Endothelial cell of umbilical vein (primary cell): ENCODE results near the gene PRKAR2B. TPM values are rescaled to one million over a fixed set of nuclear protein-coding genes. Genes with fewer than 3 reads are reported as not detected.

ENCODE experiments used
- BruUV-seq: library from RNA; stranded (reverse); fragments of 400-500 nt; replicated peaks from 2 replicates; lab custom pipeline; 2021; lab: Mats Ljungman, UMichigan
- CTCF ChIA-PET: fragments of 300-600, 350-600 bp; sonication (Branson Sonifier 250); formaldehyde crosslinking; loops from one replicate; lab custom pipeline; 2021; ENCODE audit warnings: antibody characterized with exemption, inconsistent platforms; lab: Charles Lee
- POLR2A ChIA-PET: fragments of 300-600, 350-600 bp; sonication (Branson Sonifier 250); formaldehyde crosslinking; loops from one replicate; lab custom pipeline; 2021; ENCODE audit warnings: antibody characterized with exemption, inconsistent platforms; lab: Charles Lee
- DNase-seq: peaks from one replicate; pipeline ENCODE4 v3.0.0-alpha.2; 2011; ENCODE audit warnings: low read depth, low spot score
- FAIRE-seq: peaks from 2 replicates; lab custom pipeline; 2011; peaks lifted over from hg19 to GRCh38; lab: Jason Lieb, UNC
- H2AFZ ChIP-seq: 2 replicates; pipeline ENCODE4 v1.6.0; 2012; ENCODE audit warnings: low read depth, low read length, control low read depth, inconsistent platforms
- H3K27ac ChIP-seq: 2 replicates; pipeline ENCODE4 v1.5.1; 2011; ENCODE audit warnings: low read depth, mild to moderate bottlenecking, control low read depth, low read length, moderate library complexity; ENCODE audit not compliant: insufficient read depth
- H3K27me3 ChIP-seq, 2 experiments: 2 replicates each; pipeline versions ENCODE4 v1.6.0 to v1.6.1; 2011; ENCODE audit warnings: low read length in 2 of 2, mixed read lengths in 1 of 2; ENCODE audit not compliant: control insufficient read depth in 2 of 2, insufficient read depth in 2 of 2
- H3K36me3 ChIP-seq, 2 experiments: 2 replicates in 1 of 2; 3 replicates in 1 of 2; pipeline ENCODE4 v1.5.1; 2011; ENCODE audit warnings: low read length in 2 of 2, mild to moderate bottlenecking in 1 of 2, moderate library complexity in 1 of 2; ENCODE audit not compliant: control insufficient read depth in 2 of 2, insufficient read depth in 2 of 2; ENCODE audit errors: extremely low read depth in 1 of 2
- H3K4me1 ChIP-seq: 3 replicates; pipeline ENCODE4 v1.5.1; 2011; ENCODE audit warnings: mild to moderate bottlenecking, low read length; ENCODE audit not compliant: control insufficient read depth, insufficient read depth; ENCODE audit errors: extremely low read depth
- H3K4me2 ChIP-seq: 2 replicates; pipeline ENCODE4 v1.6.1; 2011; ENCODE audit warnings: low read length, control low read depth, mixed read lengths; ENCODE audit not compliant: insufficient read depth
- H3K4me3 ChIP-seq, 3 experiments: fragments of 200-600 bp in 1 of 3; sonication (generic), shearing (Covaris generic) in 1 of 3; replicated peaks in 1 of 3; 2 replicates each; pipeline ENCODE4 v1.5.1; 2011 to 2016; ENCODE audit warnings: control low read depth in 3 of 3, low read length in 3 of 3, mild to moderate bottlenecking in 2 of 3, inconsistent platforms in 1 of 3, low read depth in 1 of 3, moderate library complexity in 1 of 3; ENCODE audit not compliant: insufficient read depth in 1 of 3
- H3K79me2 ChIP-seq: 2 replicates; pipeline ENCODE4 v1.6.0; 2012; ENCODE audit warnings: low read length, inconsistent platforms; ENCODE audit not compliant: control insufficient read depth, insufficient read depth
- H3K9ac ChIP-seq: replicated peaks from 2 replicates; pipeline ENCODE3; 2011; ENCODE audit warnings: low read length, control low read depth; ENCODE audit not compliant: insufficient read depth; ENCODE audit errors: extremely low read depth
- H3K9me1 ChIP-seq: replicated peaks from 3 replicates; pipeline ENCODE4 v1.6.0; 2011; ENCODE audit warnings: mild to moderate bottlenecking, low read length; ENCODE audit not compliant: control insufficient read depth, insufficient read depth; ENCODE audit errors: extremely low read depth
- H3K9me3 ChIP-seq: replicated peaks from 2 replicates; pipeline ENCODE4 v1.5.1; 2012; ENCODE audit warnings: low read length, inconsistent platforms; ENCODE audit not compliant: control insufficient read depth, insufficient read depth
- H4K20me1 ChIP-seq: replicated peaks from 2 replicates; pipeline ENCODE3; 2011; ENCODE audit warnings: mild to moderate bottlenecking, low read length; ENCODE audit not compliant: control insufficient read depth, insufficient read depth; ENCODE audit errors: extremely low read depth
- EZH2 ChIP-seq: IDR thresholded peaks from 2 replicates; pipeline ENCODE4 v1.6.1; 2012; ENCODE audit warnings: borderline replicate concordance, low read depth, mild to moderate bottlenecking, moderate library complexity, low read length, inconsistent platforms; ENCODE audit not compliant: severe bottlenecking
- FOS ChIP-seq: IDR thresholded peaks from 2 replicates; pipeline ENCODE4 v1.6.1; 2011; ENCODE audit warnings: mild to moderate bottlenecking, low read length, moderate library complexity, borderline replicate concordance; ENCODE audit not compliant: insufficient read depth
- GATA2 ChIP-seq: IDR thresholded peaks from 2 replicates; pipeline ENCODE4 v1.7.0; 2011; ENCODE audit warnings: low read depth, mild to moderate bottlenecking, moderate library complexity, mixed read lengths, low read length; ENCODE audit not compliant: insufficient read length, insufficient read depth
- JUN ChIP-seq: IDR thresholded peaks from 2 replicates; pipeline ENCODE4 v1.6.1; 2011; ENCODE audit warnings: borderline replicate concordance, low read depth; ENCODE audit not compliant: insufficient read length, insufficient read depth
- MYC ChIP-seq: IDR thresholded peaks from one replicate; pipeline ENCODE4 v1.6.1; 2011; ENCODE audit warnings: mild to moderate bottlenecking, low read depth, low read length
- POLR2A ChIP-seq: IDR thresholded peaks from 2 replicates; pipeline ENCODE4 v1.6.1; 2012; ENCODE audit warnings: low read depth, mild to moderate bottlenecking, control low read depth, low read length
- POLR2AphosphoS5 ChIP-seq: IDR thresholded peaks from 2 replicates; pipeline ENCODE4 v1.6.1; 2012; ENCODE audit warnings: low read depth, mild to moderate bottlenecking, control low read depth, low read length, moderate library complexity; ENCODE audit not compliant: insufficient read depth
- dilution Hi-C: fragments of 300-500 bp; cut with MboI; formaldehyde crosslinking; loops from one replicate; pipeline ENCODE4 v1.15.0; 2019; ENCODE audit warnings: low sequenced_read_pairs; ENCODE audit not compliant: extremely low pct_ligation_motif_present
- intact Hi-C: fragments of 100-400 bp; cut with micrococcal nuclease; formaldehyde crosslinking; loops from one replicate; pipeline ENCODE4 v1.10.0; 2022
- polyA plus RNA-seq, 4 experiments: library from polyadenylated mRNA; depleted of rRNA in 3 of 4; stranded (reverse) in 3 of 4; unstranded in 1 of 4; fragments of >200 nt; gene quantifications; 2 replicates each; pipeline versions ENCODE4 v1.2.1 to v1.2.3, GENCODE V29; 2011 to 2012; ENCODE audit warnings: missing spikeins in 1 of 4
- total RNA-seq: library from RNA; stranded (reverse); gene quantifications from 2 replicates; pipeline ENCODE4 v1.2.3, GENCODE V29; 2021
- TF ChIP-seq, protein P1 (sequence below), 2 donors: IDR thresholded peaks; 1 replicate in 1 of 2; 2 replicates in 1 of 2; pipeline ENCODE4 v1.5.1; 2011; ENCODE audit warnings: low read length in 2 of 2, mild to moderate bottlenecking in 2 of 2, moderate library complexity in 2 of 2, control low read depth in 1 of 2, inconsistent platforms in 1 of 2, low read depth in 1 of 2; ENCODE audit not compliant: insufficient read depth in 1 of 2; ENCODE audit errors: extremely low read depth in 1 of 2
- TF ChIP-seq, protein P2 (sequence below): IDR thresholded peaks from 2 replicates; pipeline ENCODE4 v1.6.1; 2011; ENCODE audit not compliant: insufficient read depth, insufficient read length

Gene PRKAR2B
- total and polyA plus RNA-seq, 2 donors (not counting 3 experiments of a cell fraction or from before 2014, with no cell fraction given): 10.7 to 39.8 TPM

DNA sequence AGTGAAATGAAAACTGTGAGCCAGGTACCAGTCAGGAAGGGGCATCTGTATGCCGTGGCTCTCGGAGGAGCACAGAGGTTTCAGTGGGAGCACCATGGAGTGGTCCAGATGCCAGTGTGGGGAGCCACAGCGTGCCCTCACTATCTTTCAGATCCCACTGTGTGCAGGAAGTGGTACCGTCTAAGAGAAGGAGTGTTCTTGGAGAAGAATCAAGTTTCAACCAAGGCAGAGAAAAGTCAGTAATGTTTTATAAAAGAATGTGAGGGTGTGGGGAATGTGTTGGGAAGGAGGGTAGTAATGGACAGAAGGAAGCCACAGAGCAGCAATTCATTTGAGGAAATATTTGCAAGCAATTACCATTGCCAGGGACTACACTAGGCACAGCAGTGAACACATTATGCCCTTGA lies 35.6 kb downstream of the PRKAR2B start:
- BruUV-seq: TSS peak; percentile 6
- Histone ChIP-seq H3K79me2 (peaks cover 21% of the 10 kb centered on the region), H4K20me1 (no peaks in the 10 kb centered on the region), H3K27me3 (no peaks in the 10 kb centered on the region), H3K27ac (peak overlapping the region; percentile 95), H3K4me1 (peaks cover 51% of the 10 kb centered on the region), H3K9me1 (no peaks in the 10 kb centered on the region), H3K9me3 (no peaks in the 10 kb centered on the region), H3K4me3 (no peak overlapping the region), H3K36me3 (no peaks in the 10 kb centered on the region), H3K4me2 (peak overlapping the region; percentile 85), H2AFZ (no peak overlapping the region), H3K9ac (peak overlapping the region; percentile 35)
- DNase-seq (peak; percentile 34), FAIRE-seq (no peak)
- CTCF ChIA-PET: interaction anchor here (0.6 to 1.5 kb wide), 7 partner anchors 8 to 133 kb away, joined by 3 to 6 read pairs (median 4); no protein-coding TSS in a partner anchor
- dilution Hi-C loops (no loop called here), intact Hi-C loops (no loop called here)
- TF ChIP-seq POLR2A: no peak
- TF ChIP-seq, protein P1, sequence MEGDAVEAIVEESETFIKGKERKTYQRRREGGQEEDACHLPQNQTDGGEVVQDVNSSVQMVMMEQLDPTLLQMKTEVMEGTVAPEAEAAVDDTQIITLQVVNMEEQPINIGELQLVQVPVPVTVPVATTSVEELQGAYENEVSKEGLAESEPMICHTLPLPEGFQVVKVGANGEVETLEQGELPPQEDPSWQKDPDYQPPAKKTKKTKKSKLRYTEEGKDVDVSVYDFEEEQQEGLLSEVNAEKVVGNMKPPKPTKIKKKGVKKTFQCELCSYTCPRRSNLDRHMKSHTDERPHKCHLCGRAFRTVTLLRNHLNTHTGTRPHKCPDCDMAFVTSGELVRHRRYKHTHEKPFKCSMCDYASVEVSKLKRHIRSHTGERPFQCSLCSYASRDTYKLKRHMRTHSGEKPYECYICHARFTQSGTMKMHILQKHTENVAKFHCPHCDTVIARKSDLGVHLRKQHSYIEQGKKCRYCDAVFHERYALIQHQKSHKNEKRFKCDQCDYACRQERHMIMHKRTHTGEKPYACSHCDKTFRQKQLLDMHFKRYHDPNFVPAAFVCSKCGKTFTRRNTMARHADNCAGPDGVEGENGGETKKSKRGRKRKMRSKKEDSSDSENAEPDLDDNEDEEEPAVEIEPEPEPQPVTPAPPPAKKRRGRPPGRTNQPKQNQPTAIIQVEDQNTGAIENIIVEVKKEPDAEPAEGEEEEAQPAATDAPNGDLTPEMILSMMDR (IDR thresholded peaks at IDR 0.05; ENCODE audit: extremely low read depth in 1 of 2, insufficient read depth in 1 of 2, low read depth in 1 of 2, low read length in 2 of 2): no peak
- no peak for TF ChIP-seq POLR2AphosphoS5
- no peak for TF ChIP-seq FOS
- TF ChIP-seq MYC: no peak
- TF ChIP-seq, protein P2, sequence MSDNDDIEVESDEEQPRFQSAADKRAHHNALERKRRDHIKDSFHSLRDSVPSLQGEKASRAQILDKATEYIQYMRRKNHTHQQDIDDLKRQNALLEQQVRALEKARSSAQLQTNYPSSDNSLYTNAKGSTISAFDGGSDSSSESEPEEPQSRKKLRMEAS: no peak
- no peak for TF ChIP-seq GATA2
- TF ChIP-seq JUN: no peak
- no peak for TF ChIP-seq EZH2
- POLR2A ChIA-PET: no interaction called here
